GM21423 (cell line): ENCODE data around the gene TCHP.
"Not testable (repeated sequence)": the region's sequence is repeated elsewhere in the genome, so short reads cannot be mapped to it uniquely, and the experiment has no call there.

Source experiments
- ATAC-seq: cut with Tn5 transposase; IDR thresholded peaks from one replicate; pipeline ENCODE4 v1.9.1; 2021; ENCODE audit warnings: mild to moderate bottlenecking, moderate library complexity; ENCODE audit not compliant: unreplicated experiment

The TCHP gene, protein sequence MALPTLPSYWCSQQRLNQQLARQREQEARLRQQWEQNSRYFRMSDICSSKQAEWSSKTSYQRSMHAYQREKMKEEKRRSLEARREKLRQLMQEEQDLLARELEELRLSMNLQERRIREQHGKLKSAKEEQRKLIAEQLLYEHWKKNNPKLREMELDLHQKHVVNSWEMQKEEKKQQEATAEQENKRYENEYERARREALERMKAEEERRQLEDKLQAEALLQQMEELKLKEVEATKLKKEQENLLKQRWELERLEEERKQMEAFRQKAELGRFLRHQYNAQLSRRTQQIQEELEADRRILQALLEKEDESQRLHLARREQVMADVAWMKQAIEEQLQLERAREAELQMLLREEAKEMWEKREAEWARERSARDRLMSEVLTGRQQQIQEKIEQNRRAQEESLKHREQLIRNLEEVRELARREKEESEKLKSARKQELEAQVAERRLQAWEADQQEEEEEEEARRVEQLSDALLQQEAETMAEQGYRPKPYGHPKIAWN

DNA sequence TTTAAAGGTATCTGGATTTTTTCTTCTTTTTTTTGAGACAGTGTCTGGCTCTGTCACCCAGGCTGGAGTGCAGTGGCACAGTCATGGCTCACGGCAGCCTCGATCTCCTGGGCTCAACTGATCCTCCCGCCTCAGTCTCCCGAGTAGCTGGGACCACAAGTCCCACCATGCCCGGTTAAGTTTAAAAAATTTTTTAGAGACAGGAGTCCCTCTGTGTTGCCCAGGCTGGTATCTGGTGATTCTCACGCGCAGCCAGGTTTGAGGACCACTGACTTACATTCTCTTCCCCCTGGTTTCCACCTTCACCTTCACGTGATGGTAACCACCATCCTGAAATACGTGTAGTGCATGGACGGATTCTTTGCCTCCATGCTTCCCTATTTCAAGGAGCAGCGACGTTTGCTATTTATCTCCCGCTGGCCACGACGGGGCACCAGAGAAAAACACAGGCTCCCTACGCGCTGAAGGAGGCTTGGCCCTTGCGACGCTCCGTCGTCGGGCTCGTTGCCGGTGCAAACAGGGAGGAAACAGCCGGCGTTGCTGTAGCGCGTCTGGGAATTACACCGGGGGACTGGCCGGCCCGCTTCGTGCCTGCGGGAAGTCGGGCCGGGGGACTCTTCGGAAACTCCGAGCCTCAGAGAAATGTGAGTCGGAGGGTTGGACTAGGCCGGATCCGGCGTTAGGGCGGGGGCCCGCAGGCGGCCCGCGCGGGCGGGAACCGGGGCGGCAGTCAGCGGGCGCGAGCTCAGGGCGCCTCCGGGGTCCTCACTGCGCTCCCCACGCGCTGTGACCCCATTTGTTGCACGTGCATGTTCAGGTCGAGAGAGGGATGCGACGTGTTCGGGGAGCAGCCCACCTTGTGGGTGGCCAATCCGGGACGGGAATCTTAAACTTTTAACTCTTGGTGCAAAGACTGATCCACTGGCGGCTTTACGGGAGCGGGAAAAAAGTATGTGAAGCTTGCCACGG is at the start of gene TCHP:
Gene TCHP (plus strand): TSS at position 492 of the 969 bp plus-strand sequence. CDS start 2,753 bp downstream, outside the sequence.
- peak; percentile 72 for ATAC-seq

DNA sequence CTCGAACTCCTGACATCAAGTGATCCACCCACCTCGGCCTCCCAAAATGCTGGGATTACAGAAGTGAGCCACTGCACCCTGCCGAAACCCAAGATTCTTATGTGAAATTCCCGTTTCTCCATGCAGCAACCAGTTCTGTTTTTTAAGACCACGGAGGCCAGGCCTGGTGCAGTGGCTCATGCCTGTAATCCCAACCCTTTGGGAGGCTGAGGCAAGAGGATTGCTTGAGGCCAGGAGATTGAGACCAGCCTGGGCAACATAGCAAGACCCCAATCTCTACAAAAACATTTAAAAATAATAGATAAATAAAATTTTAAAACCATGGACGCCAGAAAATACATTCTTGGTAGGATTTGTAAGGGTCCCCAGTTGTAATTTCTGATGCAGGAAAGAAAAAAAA is 49.6 kb upstream of the TCHP start:
- not testable (repeated sequence) for ATAC-seq

DNA sequence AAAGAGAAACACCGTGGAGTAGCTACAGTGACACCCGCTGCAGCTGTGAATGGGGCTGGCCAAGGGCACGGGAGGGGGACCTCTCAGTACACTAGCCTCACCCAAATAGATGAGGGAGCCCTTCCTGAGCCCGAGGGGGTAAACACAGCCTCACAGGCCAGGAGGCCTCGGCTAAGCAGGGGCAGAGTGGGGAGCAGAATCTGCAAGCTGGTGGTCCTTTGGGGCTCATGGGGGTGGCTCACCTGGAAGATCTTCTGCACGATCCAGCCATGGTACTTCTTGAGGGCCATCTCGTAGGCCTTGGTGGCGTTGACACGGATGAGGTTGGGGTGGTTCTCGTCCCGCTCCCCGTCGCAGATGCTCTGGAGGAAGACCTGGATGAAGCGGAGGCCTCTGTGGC is 44.7 kb upstream of the TCHP start:
- ATAC-seq, result no peak

DNA sequence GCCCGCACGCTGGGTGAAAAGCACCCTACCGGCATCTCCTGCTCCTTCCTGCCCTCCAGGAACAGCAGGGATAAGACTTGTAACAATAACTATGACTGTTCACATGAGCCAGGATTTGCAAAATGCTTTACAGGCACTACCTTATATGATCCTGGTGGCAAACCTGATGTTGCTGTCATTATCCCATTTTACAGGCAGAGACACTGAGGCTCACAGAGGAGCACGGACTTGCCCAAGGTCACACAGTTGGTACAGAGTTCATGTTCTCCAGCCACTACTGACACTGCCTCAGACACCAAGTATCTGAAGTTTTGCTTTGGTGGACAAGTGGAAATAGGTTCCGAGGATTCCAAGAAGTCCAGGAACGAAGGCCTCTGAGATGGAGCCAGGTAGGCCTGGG is 42.4 kb upstream of the TCHP start:
- no peak for ATAC-seq

DNA sequence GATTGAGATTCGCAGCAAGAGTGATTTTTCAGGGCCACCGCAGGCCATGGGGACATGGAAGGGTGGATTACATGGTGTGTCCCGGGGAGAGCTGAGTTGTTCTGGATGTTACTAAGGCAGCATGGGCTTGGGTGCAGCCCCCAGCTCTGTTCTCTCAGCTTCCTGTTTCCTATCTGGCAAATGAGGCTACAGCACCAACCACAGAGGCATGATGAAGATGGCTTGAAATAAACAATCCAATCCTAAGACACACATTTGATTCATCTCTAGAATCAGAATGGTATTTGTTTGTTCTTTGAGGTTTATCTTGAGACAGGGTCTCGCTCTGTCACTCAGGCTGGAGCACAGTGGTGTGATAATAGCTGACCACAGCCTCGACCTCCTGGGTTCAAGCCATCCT is 41.3 kb upstream of the TCHP start:
- no peak for ATAC-seq

DNA sequence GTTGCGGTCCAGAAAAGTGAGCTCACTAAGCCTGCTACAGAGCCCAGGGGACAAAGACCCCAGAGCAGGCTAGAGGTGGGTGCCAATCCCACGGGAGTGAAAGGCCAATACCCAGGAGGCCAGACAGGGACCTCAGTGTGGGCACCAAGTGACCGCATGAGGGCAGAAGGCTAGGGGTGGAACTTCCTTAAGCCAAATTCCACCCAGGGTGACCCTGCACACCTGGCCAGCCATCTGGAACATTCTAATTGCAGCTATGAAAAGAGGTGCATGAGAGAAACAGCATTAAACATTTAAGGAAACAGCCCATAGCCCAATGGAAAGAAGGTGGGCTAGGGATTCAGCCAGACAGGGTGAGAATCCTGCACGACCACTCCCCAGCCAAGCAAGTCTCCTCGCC is 39.1 kb upstream of the TCHP start:
- ATAC-seq, result no peak

DNA sequence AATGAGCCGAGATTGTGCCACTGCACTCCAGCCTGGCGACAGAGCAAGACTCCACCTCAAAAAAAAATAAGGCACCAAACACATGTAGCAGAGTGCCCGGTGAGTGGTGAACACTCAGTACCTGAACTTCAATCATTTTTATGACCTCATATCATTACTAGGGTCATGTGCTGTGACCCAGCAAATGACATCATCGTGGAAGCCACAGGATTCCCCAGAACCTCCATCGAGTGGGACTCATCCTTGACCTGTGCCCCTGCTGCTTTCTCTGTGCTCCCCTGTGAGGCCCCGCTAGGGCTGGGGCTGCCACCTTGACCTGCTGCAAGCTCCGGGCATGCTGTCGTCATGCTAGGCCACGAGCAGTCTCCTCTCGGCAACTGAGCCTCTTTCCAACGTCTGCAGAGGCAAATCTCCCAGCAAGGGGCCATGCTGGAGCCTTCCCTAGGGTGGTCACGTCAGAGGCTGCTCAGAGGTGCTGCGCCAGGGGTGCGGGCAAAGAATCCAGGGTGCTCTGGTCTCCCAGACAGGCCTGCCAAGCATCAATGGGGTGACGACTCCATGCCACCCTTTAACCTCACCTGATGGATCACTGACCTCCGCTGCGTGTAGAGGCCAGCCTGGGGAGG is 38.3 kb upstream of the TCHP start:
- ATAC-seq, result no peak

DNA sequence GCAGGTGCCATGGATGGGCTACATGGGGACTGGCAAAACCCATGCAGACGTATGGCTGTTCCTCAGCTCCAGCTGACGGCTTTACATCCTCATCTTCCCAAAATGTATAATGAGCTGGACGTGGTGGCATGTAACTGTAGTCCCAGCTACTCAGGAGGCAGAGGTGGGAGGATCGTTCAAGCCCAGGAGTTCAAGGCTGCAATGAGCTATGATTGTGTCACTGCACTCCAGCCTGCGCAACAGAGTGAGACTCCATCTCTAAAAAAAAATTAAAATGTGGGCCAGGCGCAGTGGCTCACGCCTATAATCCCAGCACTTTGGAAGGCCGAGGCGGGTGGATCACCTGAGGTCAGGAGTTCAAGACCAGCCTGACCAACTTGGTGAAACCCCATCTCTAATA is 37.6 kb upstream of the TCHP start:
- not testable (repeated sequence) for ATAC-seq

DNA sequence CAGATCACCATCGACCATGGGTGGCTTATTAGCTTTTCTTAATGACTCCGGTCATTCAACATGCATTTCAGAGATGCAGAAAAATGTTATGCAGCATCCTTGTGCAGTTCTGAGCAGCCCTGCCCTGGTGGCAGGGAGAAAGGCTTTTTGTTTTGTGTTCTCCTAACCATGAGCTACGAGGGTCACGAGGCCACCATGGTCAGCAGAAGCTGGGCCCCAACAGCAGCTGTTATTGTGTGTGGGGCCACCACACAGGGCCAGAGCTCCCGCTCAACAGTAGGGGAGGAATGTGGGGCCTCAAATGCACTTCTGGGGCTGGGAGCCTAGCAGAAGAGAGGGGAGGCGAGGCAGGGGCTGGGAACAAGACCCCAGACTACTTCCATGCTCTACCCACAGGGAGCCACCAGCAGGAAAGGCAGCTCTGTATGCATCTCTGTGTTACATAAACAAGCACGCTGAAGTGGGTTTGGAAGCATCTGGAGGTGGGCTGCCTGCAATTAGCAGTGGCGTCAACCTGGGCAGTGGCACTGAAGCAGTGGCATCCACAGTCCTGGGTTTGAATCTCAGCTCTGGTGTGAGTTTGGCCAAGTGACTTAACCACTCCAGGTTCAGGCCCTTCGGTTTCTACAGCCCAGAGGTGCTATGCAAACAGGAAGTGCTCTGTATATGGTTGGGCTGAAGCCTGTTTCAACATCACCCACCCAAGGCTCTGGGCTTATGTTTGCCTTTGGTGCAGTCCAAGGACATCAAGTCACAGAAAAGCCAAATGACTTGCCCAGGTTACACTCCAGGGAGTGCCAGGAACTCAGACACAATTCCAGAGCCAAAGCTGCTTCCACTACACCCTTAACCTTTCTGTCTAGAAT is 36.0 kb upstream of the TCHP start:
- no peak for ATAC-seq

DNA sequence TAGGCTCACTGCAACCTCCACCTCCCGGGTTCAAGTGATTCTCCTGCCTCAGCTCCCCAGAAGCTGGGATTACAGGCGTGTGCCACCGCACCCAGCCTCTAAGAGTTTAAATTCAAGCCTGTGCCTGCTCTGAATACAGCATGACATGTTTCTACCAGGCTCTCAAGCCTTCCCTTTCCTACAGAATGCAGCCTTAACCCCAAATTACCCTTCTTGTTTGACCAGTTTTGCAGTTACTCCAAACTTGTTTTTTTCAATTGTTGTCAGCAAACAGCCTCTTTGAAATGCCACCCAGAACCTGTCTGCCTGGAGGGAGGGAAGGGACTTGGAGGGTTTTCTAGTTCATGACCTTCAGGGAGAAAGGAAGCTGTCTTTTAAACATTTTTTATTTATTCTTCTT is 35.2 kb upstream of the TCHP start:
- ATAC-seq, result no peak

DNA sequence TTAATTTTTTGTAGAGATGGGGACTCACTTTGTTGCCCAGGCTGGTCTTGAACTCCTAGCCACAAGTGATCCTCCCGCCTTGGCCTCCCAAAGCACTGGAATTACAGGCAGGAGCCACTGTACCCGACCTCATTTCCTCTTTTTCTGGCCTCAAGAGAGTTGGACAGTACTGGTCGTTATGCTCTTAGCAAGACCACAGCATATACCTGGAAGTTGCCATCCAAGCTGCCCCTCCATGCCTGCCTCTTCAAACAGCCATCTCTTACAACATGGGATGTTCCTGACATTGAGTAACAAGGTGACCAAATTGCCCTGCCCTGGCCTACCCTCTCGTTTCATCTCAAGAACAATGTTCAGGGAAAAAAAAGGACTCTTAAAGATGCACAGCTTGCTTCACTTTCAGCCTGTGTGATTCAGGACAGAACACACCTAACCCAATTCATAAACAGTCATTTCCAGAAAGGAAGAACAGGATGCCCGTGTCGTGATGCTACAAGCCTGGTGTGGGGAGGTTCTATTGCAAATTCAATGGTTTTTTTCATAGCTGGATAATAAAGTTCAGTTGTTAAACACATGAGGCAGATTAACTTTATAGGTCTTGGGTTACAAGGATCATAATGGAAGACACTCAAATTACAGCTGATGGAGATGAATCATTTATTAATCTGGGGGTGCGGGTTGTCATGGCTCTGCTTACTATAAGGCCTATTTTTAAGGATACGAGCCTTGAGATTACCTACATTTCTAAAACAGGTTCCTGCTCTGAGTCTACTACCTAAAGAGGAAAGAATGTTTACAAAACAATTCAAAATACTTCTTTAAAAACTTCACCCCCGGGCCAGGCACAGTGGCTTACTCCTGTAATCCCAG is 31.7 kb upstream of the TCHP start:
- no peak for ATAC-seq

DNA sequence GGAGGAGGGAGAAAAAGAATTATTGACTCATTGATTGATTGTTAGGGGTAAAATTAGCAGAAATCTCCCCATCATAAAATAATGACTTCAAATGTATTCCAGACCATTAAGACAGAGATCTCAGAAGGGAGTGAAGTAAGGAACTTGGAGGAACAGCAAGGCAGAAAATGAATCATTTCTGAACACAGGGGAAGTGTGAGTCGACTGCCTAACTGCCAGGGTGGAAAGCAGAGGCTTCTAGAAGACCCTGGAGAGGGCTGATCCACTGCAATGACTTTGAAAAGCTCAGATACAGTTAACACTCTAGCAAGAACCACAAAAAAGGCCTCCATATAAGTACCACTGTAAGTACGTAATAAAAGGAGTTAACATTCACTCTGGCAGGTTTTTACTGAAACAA is 29.4 kb upstream of the TCHP start:
- ATAC-seq, result no peak

DNA sequence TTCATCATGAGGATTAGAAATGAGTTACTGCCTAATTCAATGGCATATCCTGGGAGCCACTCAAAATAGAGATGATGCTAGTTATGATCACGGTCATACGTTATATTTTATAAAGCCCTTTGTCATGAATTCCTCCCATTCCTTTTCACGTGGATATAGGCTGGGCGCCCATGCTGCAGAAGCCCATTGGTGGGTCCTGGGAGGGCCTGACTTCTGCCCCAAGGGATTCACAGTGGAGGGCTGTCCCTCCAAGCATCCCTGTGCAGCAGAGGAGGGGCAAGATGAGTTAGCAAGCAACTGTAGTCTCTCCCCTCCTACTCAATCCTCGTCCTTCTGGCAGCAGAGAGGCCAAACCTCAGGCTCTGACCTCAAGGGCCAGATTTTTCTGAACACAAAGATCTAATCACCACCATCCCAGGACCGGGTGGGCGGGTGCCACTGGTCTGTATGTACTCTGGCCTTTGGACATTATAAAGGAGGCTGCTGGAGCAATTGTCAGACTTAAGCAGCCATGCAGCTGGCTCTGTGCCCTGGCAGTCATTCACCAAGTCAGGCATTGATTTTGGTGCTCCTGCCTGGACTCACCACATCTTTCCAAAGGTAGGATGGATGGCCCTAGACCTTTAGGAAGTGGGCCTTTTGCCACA is 28.3 kb upstream of the TCHP start:
- no peak for ATAC-seq

DNA sequence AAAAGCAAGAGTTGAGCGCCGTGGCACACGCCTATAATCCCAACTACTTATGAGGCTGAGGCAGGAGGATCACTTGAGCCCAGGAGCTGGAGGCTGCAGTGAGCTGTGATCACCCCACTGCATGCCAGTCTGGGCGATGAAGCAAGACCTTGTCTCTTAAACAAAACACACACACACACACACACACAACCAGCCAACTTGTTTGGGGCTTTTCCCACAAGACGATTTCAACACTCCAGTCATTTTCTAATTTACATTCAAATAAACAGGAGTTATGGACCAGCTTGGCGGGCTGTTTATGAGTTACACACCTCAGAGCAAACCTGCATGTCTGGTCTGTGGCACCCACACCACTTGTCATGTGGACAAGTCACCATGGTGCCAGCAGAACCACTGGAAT is 26.4 kb upstream of the TCHP start:
- no peak for ATAC-seq

DNA sequence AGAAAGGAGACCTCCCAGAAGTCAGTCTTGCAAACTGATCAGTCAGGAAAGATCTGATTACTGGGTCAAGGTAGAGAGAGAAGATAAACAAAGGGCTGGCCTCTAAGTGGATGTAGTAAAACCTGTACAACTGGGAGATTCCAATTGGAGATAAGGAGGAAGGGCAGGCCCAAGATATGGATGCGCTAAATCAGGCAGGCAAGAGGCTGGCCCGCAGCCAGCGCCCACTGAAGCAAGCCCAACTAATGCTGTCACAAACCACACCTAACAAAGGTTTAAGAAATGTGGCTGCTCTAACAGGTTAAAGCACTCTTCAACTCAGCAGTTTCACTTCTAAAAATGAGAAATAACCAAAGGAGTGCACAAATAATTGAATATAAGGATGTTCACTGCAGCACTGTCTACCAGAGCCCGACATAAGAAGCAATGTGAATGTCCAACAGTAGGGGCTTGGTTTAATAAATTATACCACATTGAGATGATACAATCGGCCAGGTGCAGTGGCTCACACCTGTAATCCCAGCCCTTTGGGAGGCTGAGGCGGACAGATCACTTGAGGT is 24.4 kb upstream of the TCHP start:
- ATAC-seq, result no peak

DNA sequence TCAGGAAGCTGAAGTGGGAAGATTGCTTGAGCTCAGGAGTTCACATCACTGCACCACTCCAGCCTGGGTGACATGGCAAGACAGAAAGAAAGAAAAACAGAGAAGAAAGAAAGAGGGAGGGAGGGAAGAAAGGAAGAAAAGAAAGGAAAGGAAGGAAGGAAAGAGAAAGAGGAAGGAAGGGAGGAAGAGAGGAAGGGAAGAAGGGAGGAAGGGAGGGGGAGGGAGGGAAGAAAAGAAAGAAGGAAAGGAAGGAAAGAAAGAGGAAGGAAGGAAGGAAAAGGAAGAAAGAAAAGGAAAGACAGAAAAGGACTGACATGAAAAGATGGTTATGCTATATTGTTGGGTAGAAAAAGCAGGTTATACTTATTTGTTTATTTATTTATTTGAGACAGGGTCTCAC is 23.7 kb upstream of the TCHP start:
- no peak for ATAC-seq

DNA sequence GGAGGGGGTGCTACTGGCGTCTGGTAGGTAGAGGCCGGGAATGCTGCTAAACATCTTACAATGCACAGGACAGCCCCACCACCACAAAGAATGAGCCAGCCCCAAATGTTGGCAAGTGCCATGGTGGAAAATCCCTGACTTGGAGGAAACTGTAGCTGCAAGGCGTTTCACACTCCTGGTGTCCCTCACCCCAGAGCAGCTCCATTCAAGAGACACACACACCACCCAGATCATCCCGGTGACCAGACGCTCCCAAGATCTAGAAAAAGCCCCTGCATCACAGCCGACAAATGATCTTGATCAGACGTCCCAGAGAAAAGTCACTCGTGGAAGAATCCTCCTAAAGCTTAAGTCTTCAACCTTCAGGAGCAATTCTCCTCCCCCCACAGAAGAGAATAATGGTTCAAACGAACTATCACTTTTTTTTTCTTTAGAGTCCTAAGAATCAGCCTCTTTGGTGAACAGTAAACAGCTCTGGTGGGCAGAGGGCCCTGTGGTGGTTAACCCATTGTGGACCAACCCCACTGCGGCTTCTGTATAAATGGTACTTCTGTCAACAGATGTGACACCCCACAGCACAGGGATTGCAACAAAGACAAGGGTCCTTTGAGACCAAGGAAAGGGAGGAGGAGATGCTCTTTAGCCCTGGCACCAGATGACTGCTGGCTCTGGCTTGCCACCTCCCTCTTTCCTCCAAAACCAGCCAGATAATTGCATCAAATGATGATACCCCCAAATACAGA is 22.4 kb upstream of the TCHP start:
- no peak for ATAC-seq

DNA sequence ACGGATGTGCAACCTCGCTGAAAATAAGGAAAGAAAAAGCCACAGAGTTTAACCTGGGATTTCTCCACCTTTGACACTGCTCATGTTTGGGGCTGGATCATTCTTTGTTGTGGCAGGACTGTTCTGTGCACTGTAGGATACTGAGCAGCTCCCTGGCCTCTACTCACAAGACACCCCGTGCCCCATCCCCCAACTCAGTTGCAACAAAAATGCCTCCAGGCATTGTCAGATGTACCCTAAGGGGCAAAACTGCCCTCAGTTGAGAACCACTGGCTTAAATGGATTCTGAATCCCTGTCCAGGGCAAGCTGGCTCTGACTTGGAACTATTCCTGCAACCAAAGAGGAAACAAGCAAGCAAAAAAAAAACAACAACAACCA is 21.8 kb upstream of the TCHP start:
- no peak for ATAC-seq
